Neural cell (in vitro differentiated cells): ENCODE data around the gene ITFG1. TPM values are rescaled to one million over a fixed set of nuclear protein-coding genes. Genes with fewer than 3 reads are reported as not detected.

Experiments
- H2AFZ ChIP-seq: fragments of 200-600, 300-800 bp; sonication (generic), shearing (Covaris generic); 2 replicates; pipeline ENCODE4 v1.6.0; 2014; ENCODE audit warnings: low read depth, mild to moderate bottlenecking, antibody characterized with exemption, low read length, moderate library complexity
- H3F3A ChIP-seq: fragments of 200-600 bp; shearing (Covaris generic); 2 replicates; pipeline ENCODE4 v1.6.1; 2016; ENCODE audit warnings: mild to moderate bottlenecking, moderate library complexity, mixed read lengths, antibody characterized with exemption, low read length; ENCODE audit not compliant: insufficient read depth, poor library complexity, severe bottlenecking
- H3K27ac ChIP-seq: fragments of 200-600, 300-800 bp; sonication (generic), shearing (Covaris generic); 2 replicates; pipeline ENCODE4 v1.5.1; 2014; ENCODE audit warnings: mild to moderate bottlenecking, low read length, moderate library complexity
- H3K27me3 ChIP-seq: fragments of 300-800, 200-600 bp; sonication (generic), shearing (Covaris generic); 2 replicates; pipeline ENCODE4 v1.6.0; 2014; ENCODE audit warnings: mild to moderate bottlenecking, low read depth, low read length, moderate library complexity; ENCODE audit not compliant: insufficient read depth
- H3K36me3 ChIP-seq: fragments of 300-800, 200-600 bp; sonication (generic), shearing (Covaris generic); 2 replicates; pipeline ENCODE4 v1.5.1; 2014; ENCODE audit warnings: mild to moderate bottlenecking, antibody characterized with exemption, low read length, moderate library complexity; ENCODE audit not compliant: insufficient read depth
- H3K4me2 ChIP-seq: fragments of 300-800, 200-600 bp; sonication (generic), shearing (Covaris generic); 2 replicates; pipeline ENCODE4 v1.6.0; 2014; ENCODE audit warnings: mild to moderate bottlenecking, low read length
- H3K4me3 ChIP-seq: fragments of 300-800, 200-600 bp; sonication (generic), shearing (Covaris generic); 2 replicates; pipeline ENCODE4 v1.5.1; 2014; ENCODE audit warnings: mild to moderate bottlenecking, low read length, moderate library complexity
- H3K79me2 ChIP-seq: fragments of 200-600 bp; shearing (Covaris generic); replicated peaks from 2 replicates; pipeline ENCODE4 v1.6.0; 2014; ENCODE audit warnings: mild to moderate bottlenecking, low read length, moderate library complexity; ENCODE audit not compliant: insufficient read depth
- H3K9ac ChIP-seq: fragments of 300-800, 200-600 bp; sonication (generic), shearing (Covaris generic); 2 replicates; pipeline ENCODE4 v1.6.1; 2016; ENCODE audit warnings: mild to moderate bottlenecking, low read length, mixed read lengths
- H3K9me2 ChIP-seq: fragments of 200-600 bp; shearing (Covaris generic); 2 replicates; pipeline ENCODE4 v1.6.1; 2016; ENCODE audit warnings: mild to moderate bottlenecking, low read length, mixed read lengths; ENCODE audit not compliant: insufficient read depth
- H3K9me3 ChIP-seq: fragments of 200-600, 300-800 bp; sonication (generic), shearing (Covaris generic); 2 replicates; pipeline ENCODE4 v1.6.1; 2016; ENCODE audit warnings: mild to moderate bottlenecking, mixed run types, low read length, moderate library complexity, mixed read lengths
- H4K20me1 ChIP-seq: fragments of 200-600 bp; shearing (Covaris generic); 2 replicates; pipeline ENCODE4 v1.6.1; 2016; ENCODE audit warnings: mild to moderate bottlenecking, mixed run types; ENCODE audit not compliant: insufficient read depth
- CTCF ChIP-seq: fragments of 450-650 bp; IDR thresholded peaks from 2 replicates; pipeline ENCODE4 v1.5.1; 2014; ENCODE audit warnings: antibody characterized with exemption, mild to moderate bottlenecking, moderate library complexity; ENCODE audit not compliant: poor library complexity, severe bottlenecking
- EP300 ChIP-seq: fragments of 450-650 bp; conservative IDR thresholded peaks from 2 replicates; pipeline ENCODE4 v1.6.1; 2014; ENCODE audit warnings: antibody characterized with exemption, mild to moderate bottlenecking, moderate library complexity; ENCODE audit not compliant: poor library complexity, severe bottlenecking
- EZH2 ChIP-seq: fragments of 200-600, 300-800 bp; shearing (Covaris generic), sonication (generic); IDR thresholded peaks from 2 replicates; pipeline ENCODE4 v1.6.1; 2014; ENCODE audit warnings: antibody characterized with exemption, low read length, borderline replicate concordance, mild to moderate bottlenecking; ENCODE audit not compliant: insufficient read depth, poor library complexity, severe bottlenecking
- MXI1 ChIP-seq: fragments of 450-650 bp; conservative IDR thresholded peaks from 2 replicates; pipeline ENCODE4 v1.6.1; 2014; ENCODE audit warnings: antibody characterized with exemption, mild to moderate bottlenecking; ENCODE audit not compliant: poor library complexity, severe bottlenecking
- POLR2AphosphoS5 ChIP-seq: IDR thresholded peaks from 2 replicates; pipeline ENCODE4 v1.6.1; 2012
- RAD21 ChIP-seq: fragments of 450-650 bp; conservative IDR thresholded peaks from 2 replicates; pipeline ENCODE4 v1.6.1; 2014; ENCODE audit warnings: antibody characterized with exemption, mild to moderate bottlenecking, moderate library complexity
- REST ChIP-seq: IDR thresholded peaks from 2 replicates; pipeline ENCODE4 v1.6.1; 2012; ENCODE audit warnings: borderline replicate concordance
- SMC3 ChIP-seq: fragments of 450-650 bp; conservative IDR thresholded peaks from 2 replicates; pipeline ENCODE4 v1.6.1; 2014; ENCODE audit warnings: antibody characterized with exemption, mild to moderate bottlenecking, moderate library complexity; ENCODE audit not compliant: poor library complexity
- TAF1 ChIP-seq: IDR thresholded peaks from 2 replicates; pipeline ENCODE4 v1.6.1; 2012; ENCODE audit warnings: low read depth
- polyA plus RNA-seq: library from polyadenylated mRNA; depleted of rRNA; stranded (reverse); fragments of >200 nt; gene quantifications from 2 replicates; pipeline ENCODE4 v1.2.3, GENCODE V29; 2014

The ITFG1 gene
- polyA plus RNA-seq, 1 donor from 2014 or later: 155 TPM

GRCh38 chr16:47476654-47477345 is 15.9 kb upstream of the ITFG1 start:
- Histone ChIP-seq H3K27me3 (no peaks in the 10 kb centered on the region), H3K27ac (peak overlapping the region; percentile 41), H3F3A (peaks cover 4% of the 10 kb centered on the region), H3K4me3 (peak overlapping the region; percentile 14), H3K4me2 (peak overlapping the region; percentile 10), H3K36me3 (peaks cover 4% of the 10 kb centered on the region), H2AFZ (no peak overlapping the region), H3K9me2 (no peaks in the 10 kb centered on the region), H3K79me2 (peaks cover under 1% of the 10 kb centered on the region), H3K9me3 (no peaks in the 10 kb centered on the region), H3K9ac (no peak overlapping the region), H4K20me1 (no peaks in the 10 kb centered on the region)
- no peak for TF ChIP-seq CTCF
- no peak for TF ChIP-seq POLR2AphosphoS5
- TF ChIP-seq RAD21: no peak
- no peak for TF ChIP-seq EP300
- no peak for TF ChIP-seq MXI1
- no peak for TF ChIP-seq EZH2
- no peak for TF ChIP-seq REST
- TF ChIP-seq TAF1: no peak
- no peak for TF ChIP-seq SMC3

- Histone ChIP-seq H3K4me3 (no peak overlapping the region), H3K27ac (no peak overlapping the region), H3K9ac (no peak overlapping the region), H3K27me3 (no peaks in the 10 kb centered on the region), H3F3A (peaks cover 4% of the 10 kb centered on the region), H3K4me2 (no peak overlapping the region), H3K9me3 (no peaks in the 10 kb centered on the region), H3K36me3 (peaks cover 4% of the 10 kb centered on the region), H4K20me1 (no peaks in the 10 kb centered on the region), H3K9me2 (no peaks in the 10 kb centered on the region), H2AFZ (no peak overlapping the region), H3K79me2 (peaks cover 6% of the 10 kb centered on the region)
- TF ChIP-seq TAF1: no peak
- no peak for TF ChIP-seq RAD21
- no peak for TF ChIP-seq REST
- TF ChIP-seq POLR2AphosphoS5: no peak
- TF ChIP-seq EZH2: no peak
- TF ChIP-seq MXI1: no peak
- no peak for TF ChIP-seq CTCF
- TF ChIP-seq SMC3: no peak
- no peak for TF ChIP-seq EP300
Measured at GRCh38 chr16:47475786-47476185, 14.9 kb upstream of the ITFG1 start.
